GM18511 (cell line): Measurements from ENCODE around the gene NMT2.

Experiments used
- ATAC-seq: cut with Tn5 transposase; IDR thresholded peaks from one replicate; pipeline ENCODE4 v1.9.1; 2021; ENCODE audit warnings: mild to moderate bottlenecking, moderate library complexity; ENCODE audit not compliant: unreplicated experiment

NMT2 gene

DNA sequence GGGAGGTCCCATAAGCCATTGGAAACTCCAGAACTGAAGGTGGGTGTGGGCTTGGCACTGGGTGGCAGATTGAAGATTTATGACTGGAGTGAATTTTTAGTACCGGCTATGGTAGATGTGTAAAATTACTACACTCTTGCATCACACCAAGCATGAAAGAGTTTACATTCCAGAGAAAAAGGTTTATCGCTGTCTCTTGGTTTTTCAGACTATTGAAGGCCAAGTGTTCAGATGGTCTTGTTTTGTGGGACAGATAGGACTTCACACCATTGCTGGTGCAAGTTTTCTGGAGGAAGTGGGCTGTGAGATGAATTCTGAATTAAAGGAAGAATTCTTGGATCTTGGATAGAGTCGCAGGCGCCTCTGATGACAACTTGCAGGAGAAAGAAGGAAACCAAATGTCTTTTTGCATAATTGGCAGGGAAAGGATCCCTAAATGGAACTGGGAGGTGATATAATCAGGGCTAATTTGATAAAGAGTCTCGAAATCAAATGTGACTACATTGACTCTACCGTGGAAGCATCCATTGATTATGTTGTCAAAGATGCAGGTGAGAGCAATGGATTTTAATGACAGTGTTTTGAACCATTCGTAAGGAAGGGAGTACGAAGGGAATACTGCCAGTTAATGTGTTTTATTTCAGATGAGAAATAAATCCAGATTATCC lies 14.2 kb upstream of the NMT2 start:
- no peak for ATAC-seq

DNA sequence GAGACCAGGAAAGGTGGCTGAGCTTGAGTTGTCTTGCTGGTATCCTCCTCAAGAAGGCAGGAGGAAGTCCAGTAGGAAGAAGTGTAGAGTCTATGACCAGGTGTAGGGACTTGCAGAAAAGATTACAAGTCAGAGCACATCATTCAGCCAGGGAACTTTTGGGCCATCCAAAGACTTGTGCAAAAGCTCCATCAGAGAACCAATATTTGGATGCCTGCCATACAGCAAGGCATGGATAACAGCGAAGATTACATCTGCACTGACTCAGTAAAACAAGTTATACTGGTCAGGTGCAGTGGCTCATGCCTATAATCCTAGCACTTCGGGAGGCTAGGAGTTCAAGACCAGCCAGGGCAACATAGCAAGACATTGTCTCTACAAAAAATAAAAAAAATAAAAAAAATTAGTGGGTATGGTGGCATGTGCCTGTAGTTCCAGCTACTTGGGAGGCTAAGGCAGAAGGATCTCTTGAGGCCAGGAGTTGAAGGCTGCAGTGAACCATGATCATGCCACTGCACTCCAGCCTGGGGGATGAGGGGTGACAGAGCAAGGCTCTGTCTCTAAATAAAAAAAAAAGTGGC lies 13.2 kb upstream of the NMT2 start:
- no peak for ATAC-seq

DNA sequence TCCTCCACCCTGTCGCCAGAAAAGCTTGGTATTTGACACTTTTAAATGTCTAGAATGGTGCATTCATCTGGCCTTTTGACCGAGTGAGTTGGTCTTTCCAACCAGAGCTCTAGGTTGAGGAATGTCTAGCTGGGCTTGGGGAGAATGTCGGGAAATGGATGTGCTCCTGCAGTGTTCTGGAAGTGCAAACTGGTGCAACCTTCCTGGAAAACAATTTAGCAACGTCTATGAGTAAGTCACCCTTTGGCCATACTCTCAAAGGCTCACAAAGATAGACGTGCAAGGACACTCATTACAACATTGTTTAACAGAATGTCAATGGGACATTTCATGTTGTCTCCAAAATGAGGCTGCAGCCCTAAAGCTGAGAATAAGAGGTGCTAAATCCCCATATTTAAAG lies 12.2 kb upstream of the NMT2 start:
- no peak for ATAC-seq

DNA sequence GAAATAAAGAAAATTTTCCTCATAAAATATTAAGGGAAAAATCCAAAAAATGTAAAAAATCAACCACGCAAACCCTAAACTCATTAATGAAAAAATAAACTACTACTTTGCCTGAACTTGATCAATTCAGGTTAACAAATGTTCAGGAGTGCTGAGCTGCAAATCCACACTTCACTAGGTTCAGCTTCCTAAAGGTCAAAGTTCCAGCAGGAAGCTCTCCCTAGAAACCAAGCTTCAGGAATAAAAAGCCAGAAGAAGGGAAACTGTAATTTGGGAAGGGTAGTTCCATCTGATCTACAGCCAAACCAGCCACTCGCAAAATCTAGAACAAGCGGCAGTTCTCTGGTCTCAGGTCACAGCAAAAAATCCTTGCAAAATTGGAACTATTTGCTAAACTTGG lies 7.8 kb upstream of the NMT2 start:
- no peak for ATAC-seq

DNA sequence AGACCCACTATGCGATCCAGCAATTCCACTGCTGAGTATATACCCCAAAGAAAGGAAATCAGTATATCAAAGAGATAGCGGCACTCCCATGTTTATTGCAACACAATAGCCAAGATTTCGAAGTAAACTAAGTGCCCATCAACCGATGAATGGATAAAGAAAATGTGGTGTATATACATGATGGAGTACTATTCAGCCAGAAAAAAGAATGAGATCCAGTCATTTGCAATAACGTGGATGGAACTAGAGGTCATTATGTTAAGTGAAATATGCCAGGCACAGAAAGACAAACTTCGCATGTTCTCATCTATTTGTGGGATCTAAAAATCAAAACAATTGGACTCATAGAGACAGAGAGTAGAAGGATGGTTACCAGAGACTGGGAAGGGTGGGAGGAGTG lies 7.1 kb upstream of the NMT2 start:
- no peak for ATAC-seq

DNA sequence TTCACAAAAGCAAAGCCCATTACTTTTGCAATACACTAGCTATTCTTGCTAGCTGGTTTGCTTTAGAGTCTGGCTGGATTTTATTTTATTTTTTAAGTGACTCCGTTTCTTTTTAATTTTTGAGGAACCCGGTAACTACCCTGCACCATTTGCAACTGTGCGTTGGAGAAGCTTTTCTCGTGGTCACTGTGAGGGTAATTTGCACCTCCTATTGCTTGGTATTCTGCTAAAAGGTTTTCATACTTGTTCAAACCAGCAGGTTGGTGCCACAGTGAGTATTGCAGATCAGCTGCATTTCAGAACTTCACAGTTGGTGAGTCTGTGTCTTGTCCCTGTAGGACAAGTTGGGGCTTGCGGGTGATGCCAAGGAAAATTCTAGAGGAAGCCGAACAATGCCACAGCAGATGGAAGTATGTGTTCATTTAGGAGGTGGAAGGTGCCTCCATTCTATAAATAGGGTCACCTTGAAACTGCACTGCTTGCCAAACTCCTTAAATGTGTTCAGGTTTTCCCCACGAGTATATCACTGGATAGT lies 3.9 kb upstream of the NMT2 start:
- ATAC-seq = no peak

DNA sequence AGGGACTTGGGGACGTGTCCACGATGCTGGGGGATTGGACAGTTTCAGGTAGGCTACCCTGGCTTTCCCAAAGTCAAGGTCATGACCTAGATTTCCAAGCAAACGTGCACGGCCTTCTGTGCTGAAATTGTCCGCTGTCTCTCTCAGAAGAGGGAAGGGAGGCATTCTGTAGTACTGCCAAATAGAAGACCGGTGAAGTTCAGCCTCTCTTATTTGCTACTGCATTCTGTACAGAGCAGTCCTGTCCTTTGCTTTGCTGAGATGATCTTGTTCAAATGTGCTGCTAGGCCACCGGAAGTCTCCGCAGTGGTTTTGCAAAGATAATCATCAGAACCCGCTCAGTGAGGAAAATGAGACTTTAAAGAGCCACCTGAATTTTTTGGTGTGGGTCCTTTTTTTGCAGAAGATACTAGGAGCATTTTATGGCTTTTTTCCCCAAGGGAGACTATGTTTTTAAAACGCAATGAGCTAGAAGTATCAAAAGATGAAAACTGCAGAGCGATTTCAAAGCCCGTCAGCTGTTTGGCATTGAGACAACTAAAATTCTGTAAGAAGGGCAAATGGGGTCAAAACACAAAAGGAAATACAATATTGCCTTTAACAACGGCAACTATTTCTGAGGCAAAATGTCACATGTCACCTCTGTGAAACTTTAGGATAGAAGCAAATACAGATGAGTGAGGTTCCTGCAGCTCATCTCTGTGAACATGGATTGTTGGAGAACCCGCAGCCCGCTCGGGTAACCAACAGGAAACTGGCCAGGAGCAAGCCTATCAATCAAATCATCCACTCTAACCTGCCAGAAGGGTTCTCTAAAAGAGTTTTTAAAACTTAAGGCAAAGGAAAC lies 1.3 kb upstream of the NMT2 start:
- ATAC-seq = no peak

DNA sequence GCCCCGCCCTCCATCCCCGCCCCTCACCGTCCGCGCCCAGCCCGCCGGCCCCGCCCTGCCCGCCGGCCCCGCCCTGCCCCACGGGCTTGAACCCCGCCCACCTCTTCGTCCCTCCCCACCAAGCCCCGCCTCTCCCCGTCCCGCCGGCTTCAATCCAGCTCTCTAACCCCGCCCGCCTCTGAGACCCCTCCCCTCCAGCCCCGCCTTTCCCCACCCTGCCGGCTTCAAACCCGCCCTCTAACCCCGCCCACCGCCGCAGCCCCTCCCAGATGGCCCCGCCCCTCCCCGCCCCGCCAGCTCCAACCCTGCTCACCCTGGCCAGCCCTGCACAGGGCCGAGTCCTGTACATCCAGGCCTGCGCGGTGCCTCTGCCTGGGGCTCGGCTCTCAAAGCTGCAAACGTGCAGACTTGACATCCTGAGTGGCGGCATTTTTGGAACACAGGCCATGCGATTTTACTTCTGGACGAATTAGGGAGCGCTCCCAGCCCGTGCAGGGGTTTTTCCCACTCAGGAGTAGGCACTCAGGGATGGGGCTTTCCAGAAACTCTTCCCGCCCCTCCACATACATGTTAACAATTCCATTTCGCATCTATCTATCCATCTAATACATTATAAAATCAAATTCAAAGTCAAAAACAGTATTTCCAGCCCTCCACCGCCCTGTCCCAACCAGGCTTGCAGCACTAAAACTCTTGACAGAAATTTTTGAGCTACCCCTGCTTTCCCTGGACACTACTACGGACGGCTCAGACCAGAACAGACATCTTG lies 477 bp upstream of the NMT2 start:
- peak; percentile 54 for ATAC-seq

DNA sequence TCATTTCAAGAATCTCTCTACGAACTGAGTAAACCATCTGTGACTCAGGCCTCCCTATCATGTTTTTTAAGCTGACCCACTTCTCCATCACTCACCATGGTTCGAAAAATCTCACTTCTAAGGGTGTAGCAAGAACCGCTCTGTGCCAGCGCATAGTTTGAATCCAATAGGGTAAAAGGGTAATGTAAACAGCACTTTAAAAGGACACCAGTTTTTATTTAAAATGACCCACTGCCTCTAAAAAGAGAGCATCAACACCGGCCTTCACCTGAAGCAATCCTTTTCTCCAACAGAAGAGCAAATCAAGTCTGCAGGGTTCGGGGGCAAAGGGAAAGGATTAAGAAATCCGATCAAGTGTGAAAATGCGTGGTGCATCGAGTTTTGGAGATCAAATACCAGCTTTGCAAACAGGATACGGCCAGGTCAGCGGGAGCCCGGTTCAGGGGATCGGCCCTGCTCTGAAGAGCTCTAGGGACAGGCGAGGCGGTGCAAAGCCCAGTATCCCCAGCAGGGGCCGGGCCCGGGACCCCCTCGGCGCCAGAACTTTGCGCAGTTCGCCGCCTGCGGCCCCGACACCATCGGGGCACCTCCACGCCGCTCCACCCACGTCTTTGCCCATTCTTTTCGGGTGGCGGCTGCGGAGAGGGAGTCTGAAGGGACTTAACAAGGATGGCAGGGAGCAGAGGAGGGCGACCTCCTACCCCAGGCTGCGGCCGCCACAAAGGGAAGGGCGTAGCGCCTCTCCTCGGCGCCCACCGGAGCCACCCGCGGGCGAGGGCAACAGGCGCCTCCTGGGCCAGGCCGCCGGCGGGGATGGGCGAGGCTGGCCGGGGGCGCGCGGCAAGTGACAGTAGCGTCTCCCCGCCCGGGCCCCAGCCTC lies 842 bp downstream of the NMT2 start:
- peak; percentile 50 for ATAC-seq

DNA sequence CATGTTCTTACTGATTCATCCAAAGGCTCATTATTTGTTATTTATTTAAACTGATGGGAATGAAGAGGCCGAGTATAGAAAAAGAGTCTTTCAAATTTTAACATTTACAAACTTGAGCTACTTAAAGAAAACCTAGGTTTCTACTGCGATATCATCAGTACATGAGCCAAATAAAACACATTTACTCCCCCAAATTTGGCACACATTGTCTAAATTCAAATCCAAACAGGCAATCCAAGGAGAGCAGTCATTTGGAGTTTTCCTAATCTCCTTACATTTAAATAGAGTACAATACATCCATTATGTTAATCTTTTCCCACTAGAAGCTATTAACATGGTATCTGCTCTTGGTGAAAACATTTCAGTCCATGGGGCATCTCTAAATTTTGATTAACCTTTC lies 2.2 kb downstream of the NMT2 start:
- ATAC-seq = no peak

DNA sequence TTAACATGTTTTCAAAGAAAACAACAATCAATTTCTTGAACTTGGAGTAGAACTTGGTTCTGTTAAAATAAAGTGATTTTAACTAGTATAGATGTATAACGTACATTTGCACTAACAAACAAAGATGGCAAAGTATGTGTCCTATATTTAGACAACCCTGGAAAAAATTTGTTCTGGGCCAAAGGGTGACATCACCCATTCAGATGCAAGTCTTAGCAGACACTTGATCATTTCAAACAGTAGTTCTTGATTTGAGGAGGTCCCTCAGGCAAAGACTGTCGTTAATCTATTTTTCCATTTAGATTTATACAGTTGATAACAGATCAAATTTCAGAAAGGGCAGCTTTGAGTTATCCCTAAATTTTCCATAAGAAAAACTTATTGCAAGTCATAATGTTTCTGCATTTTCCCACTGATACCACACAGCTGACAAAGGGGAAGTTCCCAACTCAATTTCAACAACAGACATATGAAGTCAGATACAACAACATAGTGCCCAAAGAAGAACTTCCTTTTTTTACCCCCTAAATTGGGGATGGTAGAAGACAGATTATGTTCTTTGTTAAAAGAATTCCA lies 5.2 kb downstream of the NMT2 start:
- no peak for ATAC-seq

DNA sequence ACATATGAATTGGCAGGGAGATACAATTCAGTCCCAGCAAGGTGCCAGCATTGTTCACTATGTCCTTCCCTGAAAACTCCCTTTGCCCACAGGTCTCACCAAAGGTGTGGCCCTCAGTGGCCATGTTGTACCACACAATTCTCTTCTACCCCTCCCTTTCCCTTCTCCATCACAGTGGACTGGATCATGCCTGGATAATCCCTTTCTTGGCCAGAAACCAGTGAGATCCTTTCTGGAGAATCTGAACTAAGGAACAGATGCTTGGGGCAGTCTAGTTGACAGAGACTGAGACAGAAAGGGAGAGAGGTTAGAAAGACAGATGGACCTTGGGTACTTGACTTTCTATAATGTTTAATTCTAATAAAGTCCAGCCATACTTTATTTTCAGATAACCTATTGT lies 9.5 kb downstream of the NMT2 start:
- no peak for ATAC-seq

DNA sequence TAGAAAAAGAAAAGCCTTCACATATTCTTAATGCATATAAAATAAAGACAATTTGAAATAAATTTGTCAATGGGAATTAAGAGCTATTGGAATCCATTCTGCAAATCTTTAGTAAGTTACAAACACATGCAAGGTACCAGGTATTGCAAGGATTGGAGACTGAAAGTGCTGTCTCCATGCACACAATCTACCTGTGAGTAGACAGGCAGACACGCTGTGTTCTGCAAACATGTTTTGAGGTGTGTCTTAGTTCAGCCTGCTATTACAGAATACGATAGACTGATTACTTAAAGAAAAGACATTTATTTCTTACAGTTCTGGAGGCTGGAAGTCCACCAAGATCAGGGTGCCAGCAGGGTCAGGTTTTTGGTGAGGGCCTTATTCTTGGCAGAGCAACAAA lies 10.0 kb downstream of the NMT2 start:
- no peak for ATAC-seq

DNA sequence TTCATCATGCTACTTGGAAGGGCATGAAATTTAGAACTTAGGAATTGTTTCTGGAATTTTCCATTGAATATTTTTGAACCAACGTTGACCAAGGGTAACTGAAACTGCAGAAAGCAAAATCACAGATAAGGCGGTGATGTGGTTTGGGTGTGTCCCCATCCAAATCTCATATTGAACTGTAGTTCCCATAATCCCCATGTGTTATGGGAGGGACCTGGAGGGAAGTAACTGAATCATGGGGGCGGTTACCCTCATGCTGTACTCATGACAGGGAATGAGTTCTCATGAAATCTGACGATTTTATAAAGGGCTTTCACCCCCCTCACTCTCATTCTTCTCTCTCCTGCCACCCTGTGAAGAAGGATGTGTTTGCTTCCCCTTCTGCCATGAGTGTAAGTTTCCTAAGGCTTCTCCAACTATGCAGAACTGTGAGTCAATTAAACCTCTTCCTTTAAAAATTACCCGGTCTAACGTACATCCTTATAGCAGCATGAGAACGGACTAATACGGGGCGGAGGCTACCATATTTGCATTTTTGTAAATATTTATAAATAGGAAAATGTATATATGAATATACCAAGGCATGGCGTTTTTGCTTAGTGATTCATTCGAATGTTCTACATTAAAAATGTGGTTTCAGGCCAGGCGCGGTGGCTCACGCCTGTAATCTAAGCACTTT lies 12.4 kb downstream of the NMT2 start:
- ATAC-seq = no peak

DNA sequence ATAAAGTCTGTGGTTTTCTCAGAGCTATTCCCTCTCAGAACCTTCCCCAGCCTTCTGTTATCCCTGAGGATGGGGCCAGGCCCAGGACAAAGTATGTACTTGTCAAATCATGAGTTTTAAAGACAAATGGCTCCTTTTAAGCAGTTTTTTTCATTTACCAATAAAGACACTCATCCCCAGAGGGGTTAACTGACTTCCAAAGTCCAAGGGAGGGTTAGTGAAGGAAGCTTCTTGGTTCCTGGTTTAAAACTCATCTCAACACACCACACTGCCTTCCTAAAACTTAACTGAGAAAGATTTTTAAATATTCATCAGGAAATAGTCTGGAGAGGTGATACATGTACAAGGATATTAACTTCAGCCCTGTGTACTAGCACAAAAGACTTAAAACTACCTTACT lies 15.9 kb downstream of the NMT2 start:
- ATAC-seq = no peak

DNA sequence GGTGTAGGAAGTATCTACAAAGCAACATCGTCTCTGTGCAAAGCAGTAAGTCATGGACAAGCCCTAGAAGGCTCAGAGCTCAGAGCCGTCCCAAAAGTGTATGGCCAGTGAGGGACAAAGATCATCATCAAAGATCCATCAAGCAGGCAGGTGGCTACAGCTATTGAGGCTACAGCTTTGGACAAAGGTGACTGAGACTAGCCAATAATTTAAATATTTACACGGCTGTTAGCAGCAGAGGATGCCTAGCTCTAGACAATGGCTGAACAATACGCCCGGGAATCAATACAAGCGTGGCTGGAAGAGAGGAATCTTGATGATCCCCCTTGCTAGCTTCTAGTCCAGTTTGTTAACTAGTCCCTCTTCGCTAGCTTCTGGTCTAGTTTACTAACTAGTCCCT lies 17.9 kb downstream of the NMT2 start:
- no peak for ATAC-seq

DNA sequence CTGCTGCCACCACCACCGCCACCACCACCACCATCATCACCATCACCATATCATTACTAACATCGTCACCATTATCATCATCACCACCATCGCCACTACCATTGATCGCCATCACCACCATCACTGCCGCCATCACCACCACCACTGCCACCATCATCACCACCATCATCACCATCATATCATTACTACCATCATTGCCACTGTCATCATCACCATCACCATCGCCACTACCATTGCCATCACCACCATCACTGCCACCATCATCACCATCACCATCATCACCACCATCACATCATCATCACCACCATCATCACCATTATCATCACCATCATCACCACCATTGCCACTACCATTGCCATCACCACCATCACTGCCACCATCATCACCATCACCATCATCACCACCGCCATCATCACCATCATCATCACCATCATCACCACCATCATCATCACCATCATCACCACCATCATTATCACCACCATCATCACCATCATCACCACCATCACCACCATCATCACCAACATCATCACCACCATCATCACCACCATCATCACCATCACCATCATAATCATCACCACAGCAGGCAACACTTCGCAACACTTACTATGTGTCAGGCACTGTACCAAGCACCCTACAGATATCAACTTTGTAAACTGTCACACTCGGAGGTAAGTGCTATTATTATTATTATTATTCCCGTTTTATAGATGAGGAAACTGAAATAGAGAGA lies 19.3 kb downstream of the NMT2 start:
- no peak for ATAC-seq

DNA sequence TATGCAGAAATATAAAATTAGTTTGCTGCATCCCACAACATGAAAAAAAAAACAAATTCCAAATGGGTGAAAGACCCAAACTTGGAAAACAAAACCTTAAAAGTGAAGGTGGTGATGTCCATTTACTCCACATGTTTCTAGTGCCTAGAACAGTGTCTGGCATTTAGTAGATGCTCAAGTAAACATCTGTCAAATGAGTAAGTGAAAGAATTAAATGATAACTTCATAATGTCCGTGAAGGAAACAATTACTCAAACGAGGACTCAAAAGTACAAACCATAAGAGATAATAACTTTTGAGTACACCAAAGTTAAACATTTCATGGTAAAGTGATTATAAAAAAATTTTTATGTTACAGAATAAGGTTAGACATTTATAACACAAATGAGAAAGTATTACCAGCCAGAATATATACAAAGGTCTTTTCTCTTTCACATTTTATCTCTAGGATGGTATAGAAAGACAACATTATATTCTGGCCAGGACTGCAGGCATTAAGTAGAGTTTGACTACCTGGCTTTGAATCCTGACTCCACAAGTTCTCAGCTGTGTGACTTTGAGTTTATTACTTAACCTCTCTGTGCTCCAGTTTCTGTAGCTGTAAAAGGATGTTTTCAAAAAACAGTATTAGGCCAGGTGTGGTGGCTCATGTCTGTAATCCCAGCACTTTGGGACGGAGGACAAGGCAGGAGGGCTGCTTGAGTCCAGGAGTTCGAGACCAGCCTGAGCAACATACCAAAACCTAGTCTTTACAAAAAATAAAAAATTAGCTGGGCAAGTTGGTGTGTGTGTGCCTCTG lies 20.7 kb downstream of the NMT2 start:
- ATAC-seq = no peak
